DND-41 (cell line): ENCODE results near the gene SLC27A4.

ENCODE experiments used
- CTCF ChIP-seq: IDR thresholded peaks from 2 replicates; pipeline ENCODE4 v1.5.1; 2012; ENCODE audit warnings: borderline replicate concordance, low read length, moderate library complexity, mild to moderate bottlenecking; ENCODE audit not compliant: poor library complexity, severe bottlenecking; ENCODE audit errors: extremely low read depth
- EZH2 ChIP-seq: IDR thresholded peaks from 3 replicates; pipeline ENCODE4 v1.6.1; 2012; ENCODE audit warnings: borderline replicate concordance, low read depth, mild to moderate bottlenecking, moderate library complexity, low read length, inconsistent platforms; ENCODE audit not compliant: severe bottlenecking

DNA sequence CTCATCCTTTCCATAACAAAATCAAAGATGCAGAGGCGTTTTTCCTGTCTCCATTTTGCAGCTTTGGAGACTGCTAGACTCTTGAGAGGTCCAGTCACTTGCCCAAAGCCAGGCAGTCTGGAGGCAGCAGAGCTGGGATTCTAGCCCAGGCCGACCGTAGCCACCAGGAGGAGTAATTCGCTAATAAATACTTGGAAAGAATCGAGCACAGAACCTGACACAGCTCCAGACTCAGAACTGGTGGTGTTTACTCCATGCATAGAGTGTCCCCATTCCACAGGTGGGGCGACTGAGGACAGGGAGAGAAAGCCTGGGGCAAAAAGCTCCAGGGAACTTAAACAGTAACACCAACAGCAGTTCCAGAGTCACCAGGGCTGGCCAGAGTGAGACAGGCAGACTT, 69.7 kb downstream of the SLC27A4 start:
- TF ChIP-seq CTCF (peak; percentile 10), EZH2 (no peak)
